Measurements from ENCODE around the gene NDUFA8. TPM values are rescaled to one million over a fixed set of nuclear protein-coding genes. Genes with fewer than 3 reads are reported as not detected.

NDUFA8 gene
- total and polyA plus RNA-seq, 10 of the 15 experiments (the other 5 are each of a cell fraction or from before 2014, with no cell fraction given): 44.9 to 159 (median 90.8) TPM

GRCh38 chr9:122107291-122107805 lies 52.2 kb downstream of the NDUFA8 start (continued):
- no peak for TF ChIP-seq CUX1 (IDR thresholded peaks at IDR 0.05; ENCODE audit: insufficient replicate concordance, low read depth, low read length)

- Histone ChIP-seq H3K4me1 (ENCODE audit: control insufficient read depth, insufficient read depth, low read length) (no peaks in the 10 kb centered on the region), H3K9me3 (replicated peaks; ENCODE audit: control insufficient read depth, insufficient read depth, low read length) (no peaks in the 10 kb centered on the region; the same call in 2 of the 3 replicates), H2AFZ (ENCODE audit: control insufficient read depth, low read depth, low read length) (no peak overlapping the region), H3K79me2 (ENCODE audit: control insufficient read depth, insufficient read depth, low read length) (no peaks in the 10 kb centered on the region), H3K4me2 (ENCODE audit: control insufficient read depth, insufficient read depth) (no peak overlapping the region), H3K27me3 (replicated peaks in 1 of 2; ENCODE audit: control insufficient read depth in 2 of 2, insufficient read depth in 2 of 2, low read length in 1 of 2) (no peaks in the 10 kb centered on the region), H3K36me3 (ENCODE audit: control insufficient read depth in 2 of 2, insufficient read depth in 2 of 2, low read length in 1 of 2) (no peaks in the 10 kb centered on the region), H3K9ac (ENCODE audit: control insufficient read depth, insufficient read depth, low read length) (no peak overlapping the region), H3K4me3 (no peak overlapping the region), H4K20me1 (ENCODE audit: control insufficient read depth, insufficient read depth) (no peaks in the 10 kb centered on the region), H3K27ac (ENCODE audit: control insufficient read depth, insufficient read depth) (no peak overlapping the region)
- DNase-seq (ENCODE audit: low read depth, low spot score): no peak
- TF ChIP-seq USF1 (IDR thresholded peaks at IDR 0.05; ENCODE audit: borderline replicate concordance, extremely low read length, insufficient read depth, low read depth, low read length) (no peak), BCL3 (IDR thresholded peaks at IDR 0.05; ENCODE audit: borderline replicate concordance, insufficient read depth, low read depth, low read length, poor library complexity, severe bottlenecking) (no peak), TCF7 (IDR thresholded peaks at IDR 0.05; ENCODE audit: borderline replicate concordance) (no peak), HDAC2 (IDR thresholded peaks at IDR 0.05) (no peak), RBBP5 (conservative IDR thresholded peaks at IDR 0.05) (no peak), SMAD1 (IDR thresholded peaks at IDR 0.05; ENCODE audit: low read depth, partially characterized antibody) (no peak), HDGF (IDR thresholded peaks at IDR 0.05) (no peak), ZBTB11 (CRISPR knock-in tag; IDR thresholded peaks at IDR 0.05) (no peak)
- ATAC-seq: no peak
- ChIA-PET CTCF (interaction anchor here (1.1 to 3.9 kb wide), 2 partner anchors 8 to 244 kb away, joined by 4 to 20 read pairs; no protein-coding TSS in a partner anchor), RAD21 (ENCODE audit: unreplicated experiment) (no interaction called here), SMC1A (ENCODE audit: uncharacterized antibody, unreplicated experiment) (interaction anchor here (0.7 to 1.4 kb wide), 2 partner anchors 18 to 296 kb away, joined by 3 to 5 read pairs; no protein-coding TSS in a partner anchor), POLR2A (no interaction called here)
- BruUV-seq (replicated peaks): no TSS peak
- FAIRE-seq: no peak
- intact Hi-C loops (cut with micrococcal nuclease; ENCODE audit: unreplicated experiment) (no loop called here), in situ Hi-C loops (cut with MboI) (no loop called here)
- 50% methylated on average over 2 of the region's 2 CpGs for WGBS (ENCODE audit: insufficient coverage, insufficient replicate concordance, low lambda C conversion rate, missing lambda C conversion rate)
Observed at GRCh38 chr9:122106576-122106975, 53.0 kb downstream of the NDUFA8 start.

Data from GM12878 (cell line).